ENCODE data around the gene STAB1. TPM values are rescaled to one million over a fixed set of nuclear protein-coding genes. Genes with fewer than 3 reads are reported as not detected.

The STAB1 gene
- total and polyA plus RNA-seq, 2 of the 8 experiments (the other 6 are each of a cell fraction or from before 2014, with no cell fraction given): 1.0 to 1.9 TPM

DNA sequence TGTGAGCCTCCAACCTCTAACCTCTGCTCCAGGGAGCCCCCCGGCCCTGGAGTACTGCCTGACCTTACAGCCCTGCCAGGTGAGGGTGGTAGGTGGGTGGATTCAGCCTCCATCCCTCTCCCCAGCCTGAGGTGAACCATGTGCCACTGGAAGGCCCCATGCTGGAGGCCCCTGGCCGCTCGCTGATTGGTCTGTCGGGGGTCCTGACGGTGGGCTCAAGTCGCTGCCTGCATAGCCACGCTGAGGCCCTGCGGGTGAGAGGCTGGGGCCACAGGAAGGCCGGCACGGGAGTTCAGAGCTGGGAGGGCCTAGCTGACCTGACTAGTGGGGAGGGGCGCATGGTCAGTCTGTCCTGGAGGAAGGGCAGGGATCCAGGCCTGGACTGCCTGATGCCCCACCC is 19.4 kb downstream of the STAB1 start:
- WGBS, 2 experiments (ENCODE audit: extremely low coverage in 1 of 2, insufficient coverage in 1 of 2, insufficient read length in 1 of 2, insufficient replicate concordance in 2 of 2, low coverage in 1 of 2, low lambda C conversion rate in 2 of 2, missing lambda C conversion rate in 1 of 2): 90% methylated on average over 11 of the region's 11 CpGs; no CpG with 5 or more reads in 1 of the 2 experiments
- FAIRE-seq: no peak
- H2BK12ac ChIP-seq (ENCODE audit: low read depth, low read length): no peak overlapping the region
- TF ChIP-seq CTBP2 (IDR thresholded peaks at IDR 0.05; ENCODE audit: borderline replicate concordance, insufficient read depth, insufficient read length, low read length) (no peak), KDM5A (IDR thresholded peaks at IDR 0.05; ENCODE audit: low read length) (no peak), CBX8 (IDR thresholded peaks at IDR 0.05; ENCODE audit: borderline replicate concordance, low read depth, low read length) (no peak), SIX5 (IDR thresholded peaks at IDR 0.05; ENCODE audit: low read depth, low read length) (no peak)

More for the DNA sequence above, 19.4 kb downstream of the STAB1 start:
- no peak overlapping the region for H3K23ac ChIP-seq (ENCODE audit: insufficient read length)
- H2BK20ac ChIP-seq (ENCODE audit: low read length): no peak overlapping the region
- peaks cover 0 to 1% of the 10 kb centered on the region in 2 experiments for H4K20me1 ChIP-seq (replicated peaks in 1 of 2; ENCODE audit: control insufficient read depth in 1 of 2, insufficient read depth in 2 of 2, low read length in 2 of 2)
- no peaks in the 10 kb centered on the region for H3K79me2 ChIP-seq (ENCODE audit: control insufficient read depth in 1 of 2, insufficient read depth in 2 of 2, low read length in 2 of 2)
- no peak overlapping the region for H3K9ac ChIP-seq (replicated peaks in 1 of 4; ENCODE audit: extremely low read depth in 1 of 4, low read depth in 3 of 4, low read length in 3 of 4)
- no peak overlapping the region for H4K5ac ChIP-seq (ENCODE audit: insufficient read length, low read depth, low read length)
- H3K4ac ChIP-seq (replicated peaks; ENCODE audit: insufficient read length, low read depth, low read length): no peak overlapping the region
- H3K14ac ChIP-seq (ENCODE audit: insufficient read length): no peak overlapping the region
- H3K36me3 ChIP-seq (ENCODE audit: control insufficient read depth in 2 of 4, insufficient read depth in 4 of 4, low read length in 3 of 4): no peaks in the 10 kb centered on the region
- no peak for DNase-seq (ENCODE audit: low read depth in 1 of 2, low spot score in 2 of 2)
- H3K4me3 ChIP-seq (ENCODE audit: extremely low read depth in 1 of 4, insufficient read depth in 2 of 4, low read depth in 3 of 4, low read length in 4 of 4): no peak overlapping the region
- H2AK5ac ChIP-seq (ENCODE audit: low read depth, low read length): no peak overlapping the region
- peaks cover 0 to 10% (median 4%) of the 10 kb centered on the region in 4 experiments; a peak in 5 of 7 replicates for H3K4me1 ChIP-seq (replicated peaks in 1 of 4; ENCODE audit: control insufficient read depth in 3 of 4, insufficient read depth in 4 of 4, low read length in 3 of 4)
- H3K9me3 ChIP-seq (ENCODE audit: insufficient read depth in 2 of 2, low read depth in 1 of 2, low read length in 1 of 2): no peaks in the 10 kb centered on the region
- H4K91ac ChIP-seq (replicated peaks; ENCODE audit: insufficient read length, low read length): no peak overlapping the region
- H2BK120ac ChIP-seq (replicated peaks; ENCODE audit: low read depth, low read length): no peak overlapping the region
- no peak overlapping the region for H2BK15ac ChIP-seq (ENCODE audit: low read length)
- no peak overlapping the region for H3K4me2 ChIP-seq (ENCODE audit: insufficient read depth in 1 of 2, low read depth in 2 of 2, low read length in 2 of 2)
- no peaks in the 10 kb centered on the region for H3K79me1 ChIP-seq (ENCODE audit: low read depth, low read length)
- CTCF ChIA-PET (ENCODE audit: partially characterized antibody): interaction anchor here (1.0 to 1.4 kb wide), 6 partner anchors 9 to 42 kb away, joined by 3 to 7 read pairs (median 4); no protein-coding TSS in a partner anchor
- peaks cover 0 to 11% (median 4%) of the 10 kb centered on the region in 4 experiments; a peak in 5 of 7 replicates for H3K27me3 ChIP-seq (replicated peaks in 1 of 4; ENCODE audit: control insufficient read depth in 3 of 4, extremely low read depth in 1 of 4, insufficient read depth in 3 of 4, low read length in 3 of 4)
- H4K8ac ChIP-seq (ENCODE audit: extremely low read depth, insufficient read depth, low read length): no peak overlapping the region
- H2AFZ ChIP-seq (ENCODE audit: low read length): no peak overlapping the region
- H3K18ac ChIP-seq (ENCODE audit: extremely low read depth, low read length): no peak overlapping the region
- H3K56ac ChIP-seq (replicated peaks; ENCODE audit: insufficient read length, low read depth, low read length): no peak overlapping the region
- no peak overlapping the region for H3K27ac ChIP-seq (ENCODE audit: low read depth, low read length)
- POLR2A ChIA-PET (ENCODE audit: partially characterized antibody): interaction anchor here (0.9 to 1.0 kb wide), 2 partner anchors 11 to 13 kb away, joined by 3 read pairs; no protein-coding TSS in a partner anchor
- H3K23me2 ChIP-seq (ENCODE audit: low read depth, low read length): no peaks in the 10 kb centered on the region; the same call in 1 of the 2 replicates
- H2BK5ac ChIP-seq (ENCODE audit: low read depth, low read length): no peak overlapping the region
